Mucosa of descending colon (tissue), 3 donors: ENCODE results near the gene CELSR2. TPM values are rescaled to one million over a fixed set of nuclear protein-coding genes. Genes with fewer than 3 reads are reported as not detected.
A peak's percentile ranks its signal among the peaks of the same experiment; 100 is the strongest.

Experiments
- ATAC-seq: fragments of 200-7000 bp; cut with Tn5 transposase; one replicate; pipeline ENCODE4 v1.9.1; 2020; ENCODE audit warnings: mild to moderate bottlenecking, moderate library complexity
- DNase-seq, 3 donors: peaks; one replicate each; pipeline ENCODE4 v3.0.0-alpha.2; 2020
- H3K36me3 ChIP-seq: fragments of 200-600 bp; one replicate; pipeline ENCODE4 v1.8.0; 2021; ENCODE audit warnings: low read depth, mild to moderate bottlenecking
- H3K4me1 ChIP-seq: fragments of 200-600 bp; one replicate; pipeline ENCODE4 v1.8.0; 2021; ENCODE audit warnings: low read depth, mild to moderate bottlenecking
- H3K4me3 ChIP-seq: fragments of 200-600 bp; one replicate; pipeline ENCODE4 v1.8.0; 2021; ENCODE audit warnings: mild to moderate bottlenecking
- H3K9me3 ChIP-seq: fragments of 200-600 bp; one replicate; pipeline ENCODE4 v1.8.0; 2021; ENCODE audit warnings: mild to moderate bottlenecking
- CTCF ChIP-seq: fragments of 200-600 bp; IDR thresholded peaks from one replicate; pipeline ENCODE4 v1.8.0; 2022; ENCODE audit warnings: antibody characterized with exemption, mild to moderate bottlenecking
- intact Hi-C, 2 donors: fragments of 100-400 bp; cut with DNase I in 1 of 2; cut with micrococcal nuclease in 1 of 2; formaldehyde crosslinking; loops; one replicate each; pipeline versions ENCODE4 v1.11.0 to v1.11.1; 2022; cut with DNase I, micrococcal nuclease
- total RNA-seq, 3 donors: library from RNA; stranded (reverse); fragmentation: NEBNext Ultra II Directional in 2 of 3; extraction: Animal tissue kit (Norgen Biotek cat#: 25700) in 2 of 3; gene quantifications; one replicate each; pipeline versions ENCODE4 v1.2.1 to v1.2.4, GENCODE V29; 2021 to 2023
- donor health status: DM: no; HTN: no; CAD: no; lungs with moderate emphysema.
- donor health status: DM: no; HTN: no; CAD: no.
- donor health status: DM: no; HTN: yes; CAD: no.

The CELSR2 gene
- total RNA-seq, 3 donors from 2014 or later, result 2.8 to 14.7 (median 3.2) TPM

- no peak within 1 kb of the TSS for H3K4me3 ChIP-seq
- TF ChIP-seq CTCF, result no peak
- no peaks in the 10 kb centered on the region for H3K4me1 ChIP-seq
- intact Hi-C loops, result no loop called here
- no peak for DNase-seq
- H3K36me3 ChIP-seq, result no peaks in the 10 kb centered on the region
- H3K9me3 ChIP-seq, result no peaks in the 10 kb centered on the region
- ATAC-seq, result peak; percentile 12
Observed at GRCh38 chr1:109306832-109307273, 57.5 kb downstream of the CELSR2 start, which contains the start of gene MYBPHL. Gene MYBPHL, minus strand, starts transcription at chr1:109307011. Its CDS starts 20 bp downstream, at chr1:109306991.

DNA sequence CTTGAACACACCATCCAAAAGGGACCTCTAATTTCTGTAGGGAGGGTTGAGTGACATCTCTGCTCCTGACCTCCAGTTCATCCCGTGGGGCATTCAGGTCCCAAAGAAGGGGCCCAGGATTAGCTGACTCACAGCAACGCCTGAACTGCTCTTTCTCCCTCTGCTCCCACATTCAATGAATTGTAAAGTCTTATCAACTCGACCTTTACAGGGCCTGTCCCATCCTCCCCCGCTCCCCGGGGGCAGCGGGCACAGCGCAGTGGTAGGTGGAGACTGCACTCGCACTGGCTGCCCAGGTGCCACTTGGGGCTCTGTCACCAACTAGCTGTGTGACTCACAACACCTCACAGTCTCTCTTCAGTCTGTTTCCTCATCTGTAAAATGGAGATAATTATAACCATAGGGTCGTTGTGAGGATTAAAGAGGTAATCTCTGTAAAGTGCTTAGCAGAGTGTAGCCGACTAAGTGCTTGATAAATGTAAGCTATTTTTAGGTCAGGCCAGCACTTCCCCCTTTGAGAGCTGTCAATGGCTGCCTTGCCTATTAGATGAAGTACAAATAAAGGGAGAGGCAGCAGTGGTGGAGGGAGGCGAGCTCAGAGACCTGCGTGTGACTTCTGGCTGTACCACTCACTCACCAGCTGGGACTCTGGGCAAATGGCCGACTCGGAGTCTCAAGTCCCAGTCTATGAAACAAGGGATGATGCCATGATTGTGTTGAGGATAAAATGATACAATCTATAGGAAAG lies 58.1 kb downstream of the CELSR2 start:
- Histone ChIP-seq H3K4me3 (no peak overlapping the region), H3K36me3 (no peaks in the 10 kb centered on the region), H3K4me1 (no peaks in the 10 kb centered on the region), H3K9me3 (no peaks in the 10 kb centered on the region)
- intact Hi-C loops, result no loop called here
- TF ChIP-seq CTCF, result no peak
- ATAC-seq (peak; percentile 71), DNase-seq (no peak)

- Histone ChIP-seq H3K4me1 (no peaks in the 10 kb centered on the region), H3K4me3 (no peak overlapping the region), H3K9me3 (no peaks in the 10 kb centered on the region), H3K36me3 (no peaks in the 10 kb centered on the region)
- ATAC-seq, result no peak
- no peak for DNase-seq
- intact Hi-C loops, result no loop called here
- TF ChIP-seq CTCF, result no peak
Observed at GRCh38 chr1:109309347-109309746, 60.0 kb downstream of the CELSR2 start.

DNA sequence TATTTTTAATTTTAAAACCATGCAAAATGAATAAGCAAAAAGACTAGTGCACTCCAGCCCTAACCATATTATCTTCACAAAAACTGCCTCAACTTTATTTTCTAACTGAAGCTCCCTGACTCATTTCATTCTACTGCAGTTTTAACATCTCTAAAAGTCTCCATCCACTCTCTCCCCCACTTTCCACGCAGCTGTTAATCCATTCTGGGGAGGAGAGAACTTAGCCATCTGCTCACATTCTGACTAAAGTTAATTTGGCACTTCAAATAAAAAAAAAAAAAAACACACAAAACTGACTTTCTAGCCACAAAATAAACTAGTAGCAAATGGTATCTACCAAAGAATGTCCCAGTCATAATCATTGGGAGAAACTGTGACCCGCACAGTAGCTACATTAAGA lies 62.9 kb downstream of the CELSR2 start:
- H3K9me3 ChIP-seq, result no peaks in the 10 kb centered on the region
- DNase-seq (no peak), ATAC-seq (no peak)
- no peak for TF ChIP-seq CTCF
- H3K4me1 ChIP-seq, result no peaks in the 10 kb centered on the region
- H3K4me3 ChIP-seq, result no peak overlapping the region
- intact Hi-C loops, result no loop called here
- no peaks in the 10 kb centered on the region for H3K36me3 ChIP-seq

DNA sequence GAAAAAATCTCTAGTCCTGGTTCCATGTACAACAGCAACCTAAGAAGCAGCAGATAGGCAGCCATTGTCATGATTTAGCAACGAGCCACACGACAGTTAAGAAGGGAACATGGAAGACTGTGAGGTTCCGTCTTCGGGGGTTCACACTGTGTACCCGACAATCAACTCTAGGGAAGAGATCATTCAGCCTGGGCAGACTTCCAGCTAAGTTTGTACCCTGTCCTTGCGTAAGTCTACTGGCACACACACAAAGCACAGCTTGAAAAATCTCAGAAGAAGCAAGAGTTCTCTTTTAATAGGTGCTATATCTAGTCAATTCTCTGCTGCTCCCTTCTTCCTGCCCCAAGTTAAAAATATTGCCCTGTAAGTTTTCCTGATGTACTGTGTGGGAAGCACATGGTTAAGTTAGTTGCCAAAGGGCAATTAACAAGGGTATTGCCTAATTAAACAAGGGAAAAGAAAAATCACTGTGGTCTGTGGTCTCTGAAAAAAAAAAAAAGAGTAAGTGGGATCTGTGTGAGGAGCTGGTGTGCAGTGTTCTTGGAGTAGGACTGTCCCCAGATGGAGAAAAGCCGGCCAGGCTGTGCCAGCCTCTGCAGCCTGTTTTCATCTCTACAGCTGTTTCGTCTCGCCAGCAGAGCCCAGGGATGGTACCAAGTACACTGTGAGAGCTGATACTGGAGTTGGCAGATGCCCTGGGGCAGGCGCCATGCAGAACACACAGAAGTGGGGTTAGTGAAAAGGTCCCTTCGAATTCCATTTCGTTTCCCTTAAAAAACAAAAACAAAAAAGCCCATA lies 63.8 kb downstream of the CELSR2 start:
- TF ChIP-seq CTCF, result no peak
- intact Hi-C loops, result no loop called here
- Histone ChIP-seq H3K36me3 (no peaks in the 10 kb centered on the region), H3K9me3 (no peaks in the 10 kb centered on the region), H3K4me3 (no peak overlapping the region), H3K4me1 (no peaks in the 10 kb centered on the region)
- ATAC-seq, result no peak
- DNase-seq, result no peak
